MM.1S (cell line): ENCODE data around the gene ICA1L.

ENCODE experiments used
- EZH2 ChIP-seq: fragments of 300-600 bp; sonication (generic); optimal IDR thresholded peaks from 2 replicates; pipeline ENCODE3; 2017; ENCODE audit warnings: low read depth, mild to moderate bottlenecking, antibody characterized with exemption, low read length, mixed read lengths
- TF ChIP-seq, protein P1 (sequence below): fragments of 300-600 bp; sonication (generic); IDR thresholded peaks from 2 replicates; pipeline ENCODE4 v1.5.1; 2016; ENCODE audit warnings: antibody characterized with exemption, low read length, mixed read lengths

- TF ChIP-seq, protein P1, sequence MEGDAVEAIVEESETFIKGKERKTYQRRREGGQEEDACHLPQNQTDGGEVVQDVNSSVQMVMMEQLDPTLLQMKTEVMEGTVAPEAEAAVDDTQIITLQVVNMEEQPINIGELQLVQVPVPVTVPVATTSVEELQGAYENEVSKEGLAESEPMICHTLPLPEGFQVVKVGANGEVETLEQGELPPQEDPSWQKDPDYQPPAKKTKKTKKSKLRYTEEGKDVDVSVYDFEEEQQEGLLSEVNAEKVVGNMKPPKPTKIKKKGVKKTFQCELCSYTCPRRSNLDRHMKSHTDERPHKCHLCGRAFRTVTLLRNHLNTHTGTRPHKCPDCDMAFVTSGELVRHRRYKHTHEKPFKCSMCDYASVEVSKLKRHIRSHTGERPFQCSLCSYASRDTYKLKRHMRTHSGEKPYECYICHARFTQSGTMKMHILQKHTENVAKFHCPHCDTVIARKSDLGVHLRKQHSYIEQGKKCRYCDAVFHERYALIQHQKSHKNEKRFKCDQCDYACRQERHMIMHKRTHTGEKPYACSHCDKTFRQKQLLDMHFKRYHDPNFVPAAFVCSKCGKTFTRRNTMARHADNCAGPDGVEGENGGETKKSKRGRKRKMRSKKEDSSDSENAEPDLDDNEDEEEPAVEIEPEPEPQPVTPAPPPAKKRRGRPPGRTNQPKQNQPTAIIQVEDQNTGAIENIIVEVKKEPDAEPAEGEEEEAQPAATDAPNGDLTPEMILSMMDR: no peak
- no peak for TF ChIP-seq EZH2
Measured at GRCh38 chr2:202749477-202749876, 122.1 kb downstream of the ICA1L start.
